SH-SY5Y (cell line): ENCODE results near the gene PROX1.

ENCODE experiments used
- GATA2 ChIP-seq: IDR thresholded peaks from 2 replicates; pipeline ENCODE4 v1.6.1; 2011; ENCODE audit warnings: mild to moderate bottlenecking, low read depth, low read length
- GATA3 ChIP-seq: IDR thresholded peaks from 2 replicates; pipeline ENCODE4 v1.6.1; 2011; ENCODE audit warnings: low read depth, mild to moderate bottlenecking, low read length, moderate library complexity

GRCh38 chr1:213979751-213980586 is 7.8 kb upstream of the PROX1 start:
- TF ChIP-seq GATA3 (no peak), GATA2 (no peak)
